Mesenchymal stem cell (in vitro differentiated cells and primary cell): ENCODE measurements around the gene KIF3C.

Experiments used
- DNase-seq: peaks from one replicate; pipeline ENCODE4 v3.0.0-alpha.2; 2013
- H2AFZ ChIP-seq: one replicate; pipeline ENCODE4 v1.6.1; 2013; ENCODE audit warnings: low read depth, mild to moderate bottlenecking, control low read depth, inconsistent platforms, low read length, moderate library complexity
- H2AK5ac ChIP-seq: 2 replicates; pipeline ENCODE4 v1.6.1; 2013; ENCODE audit warnings: low read length, moderate library complexity, mild to moderate bottlenecking, inconsistent platforms; ENCODE audit not compliant: severe bottlenecking
- H2BK120ac ChIP-seq: one replicate; pipeline ENCODE4 v1.6.1; 2013; ENCODE audit warnings: low read depth, mild to moderate bottlenecking, inconsistent platforms, low read length, moderate library complexity
- H2BK12ac ChIP-seq, 2 experiments: one replicate each; pipeline ENCODE4 v1.6.1; 2013; ENCODE audit warnings: inconsistent platforms in 2 of 2, low read length in 2 of 2, mild to moderate bottlenecking in 2 of 2, moderate library complexity in 2 of 2, control low read depth in 1 of 2
- H2BK15ac ChIP-seq: one replicate; pipeline ENCODE4 v1.6.1; 2013; ENCODE audit warnings: mild to moderate bottlenecking, low read depth, inconsistent platforms; ENCODE audit not compliant: poor library complexity, severe bottlenecking
- H2BK5ac ChIP-seq: 2 replicates; pipeline ENCODE4 v1.6.1; 2013; ENCODE audit warnings: low read depth, mild to moderate bottlenecking, low read length, control low read depth, inconsistent platforms; ENCODE audit not compliant: poor library complexity, severe bottlenecking
- H3K14ac ChIP-seq, 2 experiments: one replicate each; pipeline ENCODE4 v1.6.1; 2013; ENCODE audit warnings: inconsistent platforms in 2 of 2, low read length in 2 of 2, control low read depth in 1 of 2, mild to moderate bottlenecking in 1 of 2, moderate library complexity in 1 of 2
- H3K18ac ChIP-seq, 2 experiments: one replicate each; pipeline ENCODE4 v1.6.1; 2013; ENCODE audit warnings: inconsistent platforms in 2 of 2, low read length in 2 of 2, control low read depth in 1 of 2, low read depth in 1 of 2, mild to moderate bottlenecking in 1 of 2
- H3K23ac ChIP-seq, 2 experiments: one replicate each; pipeline ENCODE4 v1.6.1; 2013; ENCODE audit warnings: inconsistent platforms in 2 of 2, low read length in 2 of 2, mild to moderate bottlenecking in 2 of 2, moderate library complexity in 2 of 2, control low read depth in 1 of 2
- H3K27ac ChIP-seq: 2 replicates; pipeline ENCODE4 v1.5.1; 2013; ENCODE audit warnings: mild to moderate bottlenecking, moderate library complexity, low read length, control low read depth, inconsistent platforms; ENCODE audit not compliant: poor library complexity, severe bottlenecking
- H3K27me3 ChIP-seq, 2 experiments: 2 replicates each; pipeline versions ENCODE4 v1.6.1 to v1.7.0; 2013; ENCODE audit warnings: low read length in 2 of 2, mild to moderate bottlenecking in 2 of 2, moderate library complexity in 2 of 2, control low read depth in 1 of 2, inconsistent platforms in 1 of 2; ENCODE audit not compliant: control insufficient read depth in 1 of 2, insufficient read depth in 1 of 2
- H3K36me3 ChIP-seq, 2 experiments: 2 replicates each; pipeline versions ENCODE4 v1.6.1 to v1.7.0; 2013; ENCODE audit warnings: low read length in 2 of 2, control low read depth in 1 of 2, inconsistent platforms in 1 of 2, low read depth in 1 of 2, mild to moderate bottlenecking in 1 of 2; ENCODE audit not compliant: insufficient read depth in 2 of 2, control insufficient read depth in 1 of 2
- H3K4ac ChIP-seq, 2 experiments: one replicate each; pipeline ENCODE4 v1.6.1; 2013; ENCODE audit warnings: inconsistent platforms in 2 of 2, low read length in 2 of 2, mild to moderate bottlenecking in 2 of 2, moderate library complexity in 2 of 2, control low read depth in 1 of 2, low read depth in 1 of 2
- H3K4me1 ChIP-seq: 2 replicates; pipeline ENCODE4 v1.6.1; 2013; ENCODE audit warnings: low read depth, low read length, control low read depth; ENCODE audit not compliant: control insufficient read depth, insufficient read depth
- H3K4me2 ChIP-seq: 2 replicates; pipeline ENCODE4 v1.6.1; 2013; ENCODE audit warnings: low read length, mild to moderate bottlenecking, inconsistent platforms; ENCODE audit not compliant: poor library complexity, severe bottlenecking
- H3K4me3 ChIP-seq, 2 experiments: 2 replicates each; pipeline versions ENCODE4 v1.5.1 to v1.7.0; 2013; ENCODE audit warnings: low read length in 2 of 2, mild to moderate bottlenecking in 2 of 2, control low read depth in 1 of 2, low read depth in 1 of 2; ENCODE audit not compliant: insufficient read depth in 1 of 2
- H3K79me1 ChIP-seq: replicated peaks from 2 replicates; pipeline ENCODE4 v1.6.1; 2013; ENCODE audit warnings: mild to moderate bottlenecking, control low read depth, low read length, inconsistent platforms; ENCODE audit not compliant: poor library complexity, severe bottlenecking
- H3K9ac ChIP-seq: 2 replicates; pipeline ENCODE4 v1.7.0; 2013; ENCODE audit warnings: mild to moderate bottlenecking, low read length, moderate library complexity
- H3K9me3 ChIP-seq: 2 replicates; pipeline ENCODE4 v1.7.0; 2013; ENCODE audit warnings: mild to moderate bottlenecking, low read length; ENCODE audit not compliant: control insufficient read depth
- H4K8ac ChIP-seq: one replicate; pipeline ENCODE4 v1.6.1; 2013; ENCODE audit warnings: inconsistent platforms, mild to moderate bottlenecking, low read length, moderate library complexity
- H4K91ac ChIP-seq: one replicate; pipeline ENCODE4 v1.6.1; 2013; ENCODE audit warnings: mild to moderate bottlenecking, low read length, inconsistent platforms
- WGBS: methylation state at CpG from one replicate; pipeline ENCODE4 v1.1.7; 2013; ENCODE audit warnings: mixed read lengths; 5-methylcytosine and 5-hydroxymethylcytosine counted together

KIF3C gene

GRCh38 chr2:25948437-25948836 lies 33.9 kb downstream of the KIF3C start:
- no peak overlapping the region for H2BK5ac ChIP-seq
- no peak overlapping the region for H3K4me2 ChIP-seq
- 96% methylated on average over 2 of the region's 2 CpGs for WGBS
- no peak overlapping the region for H3K18ac ChIP-seq
- no peak overlapping the region for H4K8ac ChIP-seq
- H3K27me3 ChIP-seq, result no peaks in the 10 kb centered on the region
- H3K36me3 ChIP-seq, result peaks cover 8 to 24% of the 10 kb centered on the region in 2 experiments
- no peak overlapping the region for H3K14ac ChIP-seq
- H4K91ac ChIP-seq, result no peak overlapping the region
- H3K23ac ChIP-seq, result no peak overlapping the region
- no peaks in the 10 kb centered on the region for H3K9me3 ChIP-seq
- H2BK15ac ChIP-seq, result no peak overlapping the region
- H2AK5ac ChIP-seq, result no peak overlapping the region
- DNase-seq, result no peak
- H3K4me3 ChIP-seq, result no peak overlapping the region
- H3K79me1 ChIP-seq, result peaks cover 14% of the 10 kb centered on the region
- no peak overlapping the region for H2BK12ac ChIP-seq
- H2BK120ac ChIP-seq, result no peak overlapping the region
- H3K9ac ChIP-seq, result no peak overlapping the region
- H2AFZ ChIP-seq, result no peak overlapping the region
- H3K4me1 ChIP-seq, result peaks cover 2% of the 10 kb centered on the region
- no peak overlapping the region for H3K4ac ChIP-seq
- H3K27ac ChIP-seq, result no peak overlapping the region

GRCh38 chr2:25941042-25941441 lies 41.3 kb downstream of the KIF3C start:
- Histone ChIP-seq H3K4me1 (peaks cover 6% of the 10 kb centered on the region), H4K91ac (no peak overlapping the region), H2AK5ac (no peak overlapping the region), H3K27me3 (no peaks in the 10 kb centered on the region), H2BK15ac (no peak overlapping the region), H3K18ac (no peak overlapping the region), H3K9ac (no peak overlapping the region), H3K79me1 (peaks cover 6% of the 10 kb centered on the region), H3K14ac (no peak overlapping the region), H3K4ac (no peak overlapping the region), H3K9me3 (no peaks in the 10 kb centered on the region), H2BK12ac (no peak overlapping the region), H3K4me2 (no peak overlapping the region), H3K4me3 (no peak overlapping the region), H4K8ac (no peak overlapping the region), H2BK5ac (no peak overlapping the region), H2AFZ (no peak overlapping the region), H2BK120ac (no peak overlapping the region), H3K23ac (no peak overlapping the region), H3K36me3 (peaks cover 40 to 46% of the 10 kb centered on the region in 2 experiments), H3K27ac (no peak overlapping the region)
- WGBS, result 99% methylated on average over 4 of the region's 4 CpGs
- DNase-seq, result no peak

GRCh38 chr2:25939257-25939668 lies 43.0 kb downstream of the KIF3C start:
- Histone ChIP-seq H3K36me3 (peaks cover 37 to 44% of the 10 kb centered on the region in 2 experiments), H3K9me3 (no peaks in the 10 kb centered on the region), H2BK5ac (no peak overlapping the region), H3K27me3 (no peaks in the 10 kb centered on the region), H2BK120ac (no peak overlapping the region), H3K4ac (peak overlapping the region in 1 of 2 experiments; percentile 19), H3K18ac (no peak overlapping the region), H4K91ac (no peak overlapping the region), H3K4me2 (no peak overlapping the region), H3K27ac (no peak overlapping the region), H4K8ac (no peak overlapping the region), H3K79me1 (peaks cover 7% of the 10 kb centered on the region), H2BK15ac (no peak overlapping the region), H2AK5ac (no peak overlapping the region), H3K23ac (no peak overlapping the region), H3K14ac (no peak overlapping the region), H2BK12ac (no peak overlapping the region), H3K4me1 (peaks cover 6% of the 10 kb centered on the region), H3K4me3 (no peak overlapping the region), H3K9ac (no peak overlapping the region), H2AFZ (no peak overlapping the region)
- WGBS, result 91% methylated on average over 8 of the region's 8 CpGs
- no peak for DNase-seq

DNA sequence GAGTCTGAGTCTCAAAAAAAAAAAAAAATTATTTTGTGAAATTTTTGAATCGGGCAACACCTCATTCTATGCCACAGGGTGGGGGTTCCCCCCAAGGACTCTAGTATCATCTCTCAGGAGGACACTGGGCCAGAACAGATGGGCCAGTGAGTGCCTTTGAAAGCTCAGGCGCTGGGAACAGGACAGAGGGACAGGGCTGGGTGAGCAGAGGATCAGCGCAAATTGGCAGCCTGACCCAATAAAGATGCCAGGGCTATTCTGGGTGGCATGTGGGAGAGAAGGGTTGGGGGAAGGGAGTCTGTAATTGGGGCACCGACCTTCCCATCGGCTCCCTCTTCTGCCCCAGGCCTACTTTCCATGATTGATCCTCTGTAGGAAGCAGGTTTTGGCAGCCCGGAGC lies 44.0 kb downstream of the KIF3C start:
- Histone ChIP-seq H3K18ac (no peak overlapping the region), H3K4me3 (no peak overlapping the region), H3K14ac (no peak overlapping the region), H3K36me3 (peaks cover 45 to 47% of the 10 kb centered on the region in 2 experiments), H3K23ac (no peak overlapping the region), H3K4me2 (no peak overlapping the region), H2BK15ac (no peak overlapping the region), H3K4ac (no peak overlapping the region), H3K9me3 (no peaks in the 10 kb centered on the region), H3K9ac (no peak overlapping the region), H2AFZ (no peak overlapping the region), H3K27ac (no peak overlapping the region), H2BK12ac (no peak overlapping the region), H3K79me1 (peaks cover 7% of the 10 kb centered on the region), H2BK120ac (no peak overlapping the region), H2BK5ac (no peak overlapping the region), H4K8ac (no peak overlapping the region), H4K91ac (no peak overlapping the region), H3K27me3 (no peaks in the 10 kb centered on the region), H3K4me1 (peaks cover 6% of the 10 kb centered on the region), H2AK5ac (no peak overlapping the region)
- 96% methylated on average over 6 of the region's 6 CpGs for WGBS
- no peak for DNase-seq
